ENCODE measurements around the gene CACNA2D3. TPM values are rescaled to one million over a fixed set of nuclear protein-coding genes. Genes with fewer than 3 reads are reported as not detected.

The CACNA2D3 gene
- total RNA-seq, 1 donor from 2014 or later: 2.5 TPM

DNA sequence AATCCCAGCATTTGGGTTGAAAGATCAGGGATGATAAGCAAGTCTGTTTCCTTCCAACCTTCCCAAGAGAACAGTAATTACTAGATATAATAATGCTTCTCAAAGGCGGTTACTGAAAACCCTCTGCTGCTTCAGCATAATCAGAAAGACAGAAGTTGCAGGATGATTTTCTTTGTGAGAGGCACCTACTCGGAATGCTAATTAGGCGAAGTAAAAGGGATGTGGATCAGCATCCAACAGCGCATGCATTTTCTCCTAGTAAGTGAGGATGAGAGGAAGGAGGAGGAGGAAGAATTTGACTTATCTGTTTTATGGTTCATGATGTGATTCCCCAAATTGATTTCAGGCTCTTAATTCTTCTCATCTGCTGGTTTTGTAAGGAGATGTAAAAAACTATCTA is 118.0 kb downstream of the CACNA2D3 start:
- Mint-ChIP-seq H3K27ac (no peak overlapping the region), H3K4me1 (ENCODE audit: unreplicated experiment) (no peaks in the 10 kb centered on the region), H3K9me3 (no peaks in the 10 kb centered on the region), H3K4me3 (no peak overlapping the region), H3K27me3 (peaks cover 14% of the 10 kb centered on the region), H3K36me3 (no peaks in the 10 kb centered on the region)
- no peak for DNase-seq (ENCODE audit: extremely low spot score, unreplicated experiment)
- TF ChIP-seq, protein P1, sequence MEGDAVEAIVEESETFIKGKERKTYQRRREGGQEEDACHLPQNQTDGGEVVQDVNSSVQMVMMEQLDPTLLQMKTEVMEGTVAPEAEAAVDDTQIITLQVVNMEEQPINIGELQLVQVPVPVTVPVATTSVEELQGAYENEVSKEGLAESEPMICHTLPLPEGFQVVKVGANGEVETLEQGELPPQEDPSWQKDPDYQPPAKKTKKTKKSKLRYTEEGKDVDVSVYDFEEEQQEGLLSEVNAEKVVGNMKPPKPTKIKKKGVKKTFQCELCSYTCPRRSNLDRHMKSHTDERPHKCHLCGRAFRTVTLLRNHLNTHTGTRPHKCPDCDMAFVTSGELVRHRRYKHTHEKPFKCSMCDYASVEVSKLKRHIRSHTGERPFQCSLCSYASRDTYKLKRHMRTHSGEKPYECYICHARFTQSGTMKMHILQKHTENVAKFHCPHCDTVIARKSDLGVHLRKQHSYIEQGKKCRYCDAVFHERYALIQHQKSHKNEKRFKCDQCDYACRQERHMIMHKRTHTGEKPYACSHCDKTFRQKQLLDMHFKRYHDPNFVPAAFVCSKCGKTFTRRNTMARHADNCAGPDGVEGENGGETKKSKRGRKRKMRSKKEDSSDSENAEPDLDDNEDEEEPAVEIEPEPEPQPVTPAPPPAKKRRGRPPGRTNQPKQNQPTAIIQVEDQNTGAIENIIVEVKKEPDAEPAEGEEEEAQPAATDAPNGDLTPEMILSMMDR (conservative IDR thresholded peaks at IDR 0.05): no peak

DNA sequence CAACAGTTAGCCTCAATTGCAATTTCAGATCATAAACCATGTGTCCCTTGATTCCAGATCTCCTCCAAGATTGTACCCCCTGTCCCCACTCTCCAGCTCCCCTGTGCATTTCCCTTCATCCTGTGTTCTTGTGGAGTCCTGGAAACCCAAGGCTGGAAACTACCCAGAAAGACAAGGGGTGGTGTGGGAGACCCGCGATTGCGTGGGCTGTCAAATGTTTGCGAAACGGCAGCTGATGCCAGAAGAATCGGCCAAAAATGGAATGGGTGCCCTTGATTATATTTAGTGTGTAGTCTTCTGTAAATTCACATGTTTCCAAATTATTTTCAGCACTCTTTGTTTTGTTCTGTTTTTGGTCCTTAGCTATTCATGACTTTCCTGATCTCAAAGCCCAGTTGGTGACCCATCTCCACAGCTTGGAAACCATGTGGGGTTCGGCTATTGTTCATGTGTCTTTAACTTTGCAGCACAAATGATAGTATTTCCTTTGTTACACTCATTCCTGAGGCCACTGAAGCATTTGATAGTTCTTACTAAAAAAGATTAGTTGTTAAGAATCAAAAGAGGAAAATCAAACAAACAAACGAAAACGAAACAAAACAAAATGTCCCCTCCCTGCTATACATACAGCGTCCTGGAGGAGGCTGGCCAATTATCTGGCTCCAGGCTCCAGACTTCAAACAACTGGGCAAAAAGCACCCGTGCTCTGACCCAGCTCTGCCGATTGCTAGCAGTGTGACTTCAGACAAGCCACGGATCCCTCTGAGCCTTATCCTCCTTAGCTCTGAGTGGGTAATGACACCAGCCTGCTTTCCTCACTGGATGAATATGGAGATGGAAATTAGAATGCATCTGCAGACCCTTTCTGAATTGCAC is 120.9 kb downstream of the CACNA2D3 start:
- H3K27me3 Mint-ChIP-seq: peaks cover 4% of the 10 kb centered on the region
- no peaks in the 10 kb centered on the region for H3K9me3 Mint-ChIP-seq
- no peaks in the 10 kb centered on the region for H3K36me3 Mint-ChIP-seq
- no peak overlapping the region for H3K4me3 Mint-ChIP-seq
- no peak overlapping the region for H3K27ac Mint-ChIP-seq
- TF ChIP-seq, protein P1 (conservative IDR thresholded peaks at IDR 0.05): peak; percentile 26
- H3K4me1 Mint-ChIP-seq (ENCODE audit: unreplicated experiment): no peaks in the 10 kb centered on the region
- no peak for DNase-seq (ENCODE audit: extremely low spot score, unreplicated experiment)

DNA sequence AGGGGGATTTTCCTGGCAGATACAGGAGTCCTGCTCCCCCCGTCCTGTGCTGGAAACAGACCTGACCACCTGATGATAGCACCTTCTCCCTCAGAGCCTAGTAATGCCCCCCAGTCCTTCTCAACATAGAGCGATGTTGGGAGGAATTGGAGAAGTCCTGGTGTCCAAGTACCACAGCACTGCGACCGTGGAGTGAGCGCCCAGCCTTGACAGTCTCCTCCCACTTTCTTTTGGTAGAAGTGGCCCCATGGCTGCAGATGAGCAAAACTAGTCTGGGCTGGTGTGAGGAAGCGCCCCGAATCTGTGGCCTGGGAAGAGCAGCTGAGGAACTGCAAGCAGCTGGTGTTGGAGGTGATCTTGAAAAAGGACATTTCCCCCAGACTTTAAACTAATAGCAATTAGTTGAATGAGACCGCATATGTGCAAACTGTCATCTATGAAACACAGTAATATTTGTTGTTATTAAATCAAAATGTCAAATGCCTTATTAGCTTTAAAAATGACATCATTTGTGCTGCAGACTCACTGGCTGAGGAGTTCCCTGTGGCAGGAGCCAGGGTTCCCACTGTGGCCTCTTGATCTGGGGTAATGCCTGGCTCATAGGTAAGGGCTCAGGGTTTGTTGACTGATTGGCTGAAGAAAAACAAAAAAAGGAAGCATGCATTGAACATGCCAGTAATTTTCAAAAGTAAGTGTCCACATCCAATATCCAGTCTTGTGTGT is 121.8 kb downstream of the CACNA2D3 start:
- TF ChIP-seq, protein P1 (conservative IDR thresholded peaks at IDR 0.05): no peak
- Mint-ChIP-seq H3K36me3 (no peaks in the 10 kb centered on the region), H3K4me1 (ENCODE audit: unreplicated experiment) (no peaks in the 10 kb centered on the region), H3K9me3 (no peaks in the 10 kb centered on the region), H3K4me3 (no peak overlapping the region), H3K27ac (no peak overlapping the region), H3K27me3 (peaks cover 4% of the 10 kb centered on the region)
- DNase-seq (ENCODE audit: extremely low spot score, unreplicated experiment): no peak

DNA sequence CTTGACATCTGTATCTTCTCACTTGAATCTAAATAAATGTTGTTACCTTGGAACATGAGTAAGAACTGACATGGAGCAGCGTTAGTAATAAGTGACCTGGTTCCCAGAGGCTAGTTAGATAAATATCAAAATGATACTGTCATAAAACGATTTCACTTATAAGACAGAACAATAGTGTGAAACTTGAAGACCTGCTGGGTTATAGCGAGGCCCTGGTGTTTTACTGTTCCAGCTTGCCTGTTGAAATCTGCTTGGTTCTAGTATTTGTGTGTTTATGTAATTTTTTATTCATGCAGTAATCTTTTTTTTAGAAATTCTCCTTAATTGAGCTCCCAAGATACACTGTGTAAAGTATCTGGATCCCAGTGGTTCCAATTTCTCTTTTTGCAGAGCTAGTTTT is 129.4 kb downstream of the CACNA2D3 start:
- H3K36me3 Mint-ChIP-seq: no peaks in the 10 kb centered on the region
- peaks cover 5% of the 10 kb centered on the region for H3K4me1 Mint-ChIP-seq (ENCODE audit: unreplicated experiment)
- no peak overlapping the region for H3K4me3 Mint-ChIP-seq
- no peak for DNase-seq (ENCODE audit: extremely low spot score, unreplicated experiment)
- TF ChIP-seq, protein P1 (conservative IDR thresholded peaks at IDR 0.05): no peak
- H3K9me3 Mint-ChIP-seq: no peaks in the 10 kb centered on the region
- H3K27ac Mint-ChIP-seq: no peak overlapping the region
- peaks cover 15% of the 10 kb centered on the region for H3K27me3 Mint-ChIP-seq

DNA sequence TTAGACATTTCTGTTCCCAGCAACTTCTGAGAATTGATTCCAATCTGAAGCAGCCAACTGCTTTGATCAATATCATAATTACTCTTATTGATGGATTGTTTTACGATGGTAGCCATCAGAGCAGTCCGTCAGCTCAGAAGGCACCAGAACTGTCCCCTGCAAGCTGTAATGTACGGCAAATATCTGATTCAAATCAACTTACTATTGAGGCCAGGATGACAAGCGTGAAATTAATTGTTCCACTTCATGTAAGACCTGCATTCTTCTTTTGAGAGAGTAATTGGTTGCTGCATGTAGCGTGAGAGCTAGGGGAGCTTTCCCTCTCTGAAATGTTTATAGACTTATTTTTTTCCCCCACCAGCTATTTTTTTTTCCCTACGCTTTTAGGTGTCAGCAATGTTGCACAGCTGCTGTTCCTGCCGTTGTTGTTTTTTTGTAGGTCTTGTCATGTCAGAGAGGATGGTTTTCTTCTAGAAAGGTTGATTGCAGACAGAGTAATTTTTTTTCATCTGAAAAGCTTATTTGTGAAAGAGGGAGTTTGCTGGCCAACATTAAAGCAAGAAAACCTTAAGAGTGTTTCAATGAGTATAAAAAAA is 134.9 kb downstream of the CACNA2D3 start:
- Mint-ChIP-seq H3K4me3 (no peak overlapping the region), H3K9me3 (no peaks in the 10 kb centered on the region), H3K36me3 (no peaks in the 10 kb centered on the region), H3K4me1 (ENCODE audit: unreplicated experiment) (peaks cover 12% of the 10 kb centered on the region), H3K27ac (no peak overlapping the region), H3K27me3 (peaks cover 21% of the 10 kb centered on the region)
- TF ChIP-seq, protein P1 (conservative IDR thresholded peaks at IDR 0.05): no peak
- DNase-seq (ENCODE audit: extremely low spot score, unreplicated experiment): no peak
